DOHH2 (cell line): ENCODE data around the gene GPR55.

Source experiments
- EZH2phosphoT487 ChIP-seq: fragments of 200-600 bp; sonication (generic); IDR thresholded peaks from 2 replicates; pipeline ENCODE4 v1.6.1; 2017; ENCODE audit warnings: borderline replicate concordance, mild to moderate bottlenecking, antibody characterized with exemption, low read length, moderate library complexity, mixed read lengths
- TF ChIP-seq, protein P1 (sequence below): fragments of 200-600 bp; sonication (generic); IDR thresholded peaks from one replicate; pipeline ENCODE4 v1.5.1; 2014; ENCODE audit warnings: antibody characterized with exemption, mild to moderate bottlenecking, low read depth, low read length; ENCODE audit not compliant: poor library complexity, severe bottlenecking

- TF ChIP-seq, protein P1, sequence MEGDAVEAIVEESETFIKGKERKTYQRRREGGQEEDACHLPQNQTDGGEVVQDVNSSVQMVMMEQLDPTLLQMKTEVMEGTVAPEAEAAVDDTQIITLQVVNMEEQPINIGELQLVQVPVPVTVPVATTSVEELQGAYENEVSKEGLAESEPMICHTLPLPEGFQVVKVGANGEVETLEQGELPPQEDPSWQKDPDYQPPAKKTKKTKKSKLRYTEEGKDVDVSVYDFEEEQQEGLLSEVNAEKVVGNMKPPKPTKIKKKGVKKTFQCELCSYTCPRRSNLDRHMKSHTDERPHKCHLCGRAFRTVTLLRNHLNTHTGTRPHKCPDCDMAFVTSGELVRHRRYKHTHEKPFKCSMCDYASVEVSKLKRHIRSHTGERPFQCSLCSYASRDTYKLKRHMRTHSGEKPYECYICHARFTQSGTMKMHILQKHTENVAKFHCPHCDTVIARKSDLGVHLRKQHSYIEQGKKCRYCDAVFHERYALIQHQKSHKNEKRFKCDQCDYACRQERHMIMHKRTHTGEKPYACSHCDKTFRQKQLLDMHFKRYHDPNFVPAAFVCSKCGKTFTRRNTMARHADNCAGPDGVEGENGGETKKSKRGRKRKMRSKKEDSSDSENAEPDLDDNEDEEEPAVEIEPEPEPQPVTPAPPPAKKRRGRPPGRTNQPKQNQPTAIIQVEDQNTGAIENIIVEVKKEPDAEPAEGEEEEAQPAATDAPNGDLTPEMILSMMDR: no peak
- no peak for TF ChIP-seq EZH2phosphoT487
These were observed 39.4 kb downstream of the GPR55 start for GRCh38 chr2:230885463-230886130.
